Measurements from ENCODE around the gene DBH.

Gene DBH

GRCh38 chr9:133657120-133657661 lies 21.0 kb downstream of the DBH start:
- Mint-ChIP-seq H3K36me3 (ENCODE audit: low read depth) (no peaks in the 10 kb centered on the region), H3K4me1 (peaks cover 20% of the 10 kb centered on the region), H3K27me3 (ENCODE audit: low read depth) (peaks cover 78% of the 10 kb centered on the region), H3K9me3 (no peaks in the 10 kb centered on the region), H3K27ac (no peak overlapping the region), H3K4me3 (peak overlapping the region in 1 of 3 experiments; percentile 8)
- no peak for TF ChIP-seq CTCF (IDR thresholded peaks at IDR 0.05; ENCODE audit: unreplicated experiment in 3 of 3)

GRCh38 chr9:133658442-133659431 lies 22.6 kb downstream of the DBH start:
- H3K27me3 Mint-ChIP-seq (ENCODE audit: low read depth), result peaks cover 74% of the 10 kb centered on the region
- H3K36me3 Mint-ChIP-seq (ENCODE audit: low read depth), result no peaks in the 10 kb centered on the region
- H3K27ac Mint-ChIP-seq, result no peak overlapping the region
- H3K9me3 Mint-ChIP-seq, result no peaks in the 10 kb centered on the region
- H3K4me1 Mint-ChIP-seq, result peaks cover 20% of the 10 kb centered on the region
- no peak for TF ChIP-seq CTCF (IDR thresholded peaks at IDR 0.05; ENCODE audit: unreplicated experiment in 3 of 3)
- H3K4me3 Mint-ChIP-seq, result peak overlapping the region; percentile 40 to 65 (median 58)

GRCh38 chr9:133659516-133659915 lies 23.4 kb downstream of the DBH start:
- H3K4me1 Mint-ChIP-seq, result peaks cover 20% of the 10 kb centered on the region
- peaks cover 69% of the 10 kb centered on the region for H3K27me3 Mint-ChIP-seq (ENCODE audit: low read depth)
- H3K27ac Mint-ChIP-seq, result no peak overlapping the region
- H3K36me3 Mint-ChIP-seq (ENCODE audit: low read depth), result no peaks in the 10 kb centered on the region
- TF ChIP-seq CTCF (IDR thresholded peaks at IDR 0.05; ENCODE audit: unreplicated experiment in 3 of 3), result no peak
- peak overlapping the region in 1 of 3 experiments; percentile 58 for H3K4me3 Mint-ChIP-seq
- H3K9me3 Mint-ChIP-seq, result no peaks in the 10 kb centered on the region

GRCh38 chr9:133661846-133662540 lies 25.8 kb downstream of the DBH start:
- no peak overlapping the region for H3K27ac Mint-ChIP-seq
- H3K4me1 Mint-ChIP-seq, result peaks cover 20% of the 10 kb centered on the region
- no peak for TF ChIP-seq CTCF (IDR thresholded peaks at IDR 0.05; ENCODE audit: unreplicated experiment in 3 of 3)
- no peaks in the 10 kb centered on the region for H3K9me3 Mint-ChIP-seq
- H3K36me3 Mint-ChIP-seq (ENCODE audit: low read depth), result no peaks in the 10 kb centered on the region
- no peak overlapping the region for H3K4me3 Mint-ChIP-seq
- peaks cover 45% of the 10 kb centered on the region for H3K27me3 Mint-ChIP-seq (ENCODE audit: low read depth)

- Mint-ChIP-seq H3K4me1 (peaks cover 3% of the 10 kb centered on the region), H3K36me3 (ENCODE audit: low read depth) (no peaks in the 10 kb centered on the region), H3K9me3 (no peaks in the 10 kb centered on the region), H3K27me3 (ENCODE audit: low read depth) (peaks cover 29% of the 10 kb centered on the region), H3K27ac (no peak overlapping the region), H3K4me3 (no peak overlapping the region)
- peak in 1 of 3 experiments; percentile 10 for TF ChIP-seq CTCF (IDR thresholded peaks at IDR 0.05; ENCODE audit: unreplicated experiment in 3 of 3)
Measured at GRCh38 chr9:133664173-133665050, 28.2 kb downstream of the DBH start.

Data from nephron (organoid).